ENCODE results near the gene BST1. TPM values are rescaled to one million over a fixed set of nuclear protein-coding genes. Genes with fewer than 3 reads are reported as not detected.

BST1 gene
- polyA plus RNA-seq, 1 donor (not counting 4 experiments of a cell fraction or from before 2014, with no cell fraction given), result 1.2 TPM

- H3K36me3 ChIP-seq (ENCODE audit: control insufficient read depth in 2 of 2, extremely low read depth in 1 of 2, insufficient read depth in 2 of 2, low read length in 2 of 2), result peaks cover 0 to 11% of the 10 kb centered on the region in 2 experiments
- no peaks in the 10 kb centered on the region for H3K27me3 ChIP-seq (ENCODE audit: control insufficient read depth, extremely low read depth, insufficient read depth, low read length)
- DNase-seq (ENCODE audit: low read depth, low spot score) (no peak), FAIRE-seq (no peak)
- H3K79me2 ChIP-seq (ENCODE audit: control insufficient read depth, insufficient read depth, low read length), result peaks cover 36% of the 10 kb centered on the region
- no peak overlapping the region for H3K4me2 ChIP-seq (ENCODE audit: control insufficient read depth, extremely low read depth, insufficient read depth, low read depth, low read length)
- peaks cover 54% of the 10 kb centered on the region for H3K4me1 ChIP-seq (ENCODE audit: control insufficient read depth, extremely low read depth, insufficient read depth, low read length)
- H3K27ac ChIP-seq (ENCODE audit: control insufficient read depth, insufficient read depth, low read length), result no peak overlapping the region
- H3K9me1 ChIP-seq (ENCODE audit: control insufficient read depth, extremely low read depth, insufficient read depth, low read length), result no peaks in the 10 kb centered on the region
- no peaks in the 10 kb centered on the region for H3K9me3 ChIP-seq (ENCODE audit: control insufficient read depth, low read depth, low read length)
- no peaks in the 10 kb centered on the region for H4K20me1 ChIP-seq (ENCODE audit: control insufficient read depth, extremely low read depth, insufficient read depth, low read length)
- dilution Hi-C loops (cut with MboI; ENCODE audit: extremely low pct_ligation_motif_present, low sequenced_read_pairs), result no loop called here
- H2AFZ ChIP-seq (ENCODE audit: control insufficient read depth, low read length), result no peak overlapping the region
- H3K4me3 ChIP-seq (ENCODE audit: control insufficient read depth in 2 of 3, extremely low read depth in 1 of 3, insufficient read depth in 2 of 3, low read depth in 1 of 3, low read length in 3 of 3), result no peak overlapping the region
- no peak overlapping the region for H3K9ac ChIP-seq (ENCODE audit: control insufficient read depth, extremely low read depth, insufficient read depth, low read length)
- TF ChIP-seq CTCF (optimal IDR thresholded peaks at IDR 0.05 in 1 of 3, IDR thresholded peaks at IDR 0.05 in 1 of 3, conservative IDR thresholded peaks at IDR 0.05 in 1 of 3; ENCODE audit: extremely low read depth in 1 of 3, insufficient read depth in 2 of 3, low read length in 3 of 3), result no peak
- no peak for TF ChIP-seq EZH2 (IDR thresholded peaks at IDR 0.05; ENCODE audit: low read length)
Observed at GRCh38 chr4:15688051-15688450, 14.8 kb upstream of the BST1 start.

GRCh38 chr4:15689540-15689939, 13.3 kb upstream of the BST1 start:
- no peak overlapping the region for H3K9ac ChIP-seq (ENCODE audit: control insufficient read depth, extremely low read depth, insufficient read depth, low read length)

More at GRCh38 chr4:15689540-15689939, 13.3 kb upstream of the BST1 start:
- no peak overlapping the region for H2AFZ ChIP-seq (ENCODE audit: control insufficient read depth, low read length)
- no peak for TF ChIP-seq CTCF (optimal IDR thresholded peaks at IDR 0.05 in 1 of 3, IDR thresholded peaks at IDR 0.05 in 1 of 3, conservative IDR thresholded peaks at IDR 0.05 in 1 of 3; ENCODE audit: extremely low read depth in 1 of 3, insufficient read depth in 2 of 3, low read length in 3 of 3)
- TF ChIP-seq EZH2 (IDR thresholded peaks at IDR 0.05; ENCODE audit: low read length), result no peak
- peaks cover 0 to 11% of the 10 kb centered on the region in 2 experiments for H3K36me3 ChIP-seq (ENCODE audit: control insufficient read depth in 2 of 2, extremely low read depth in 1 of 2, insufficient read depth in 2 of 2, low read length in 2 of 2)
- no peaks in the 10 kb centered on the region for H3K27me3 ChIP-seq (ENCODE audit: control insufficient read depth, extremely low read depth, insufficient read depth, low read length)
- FAIRE-seq, result no peak
- DNase-seq (ENCODE audit: low read depth, low spot score), result no peak
- H4K20me1 ChIP-seq (ENCODE audit: control insufficient read depth, extremely low read depth, insufficient read depth, low read length), result no peaks in the 10 kb centered on the region
- no peak overlapping the region for H3K4me2 ChIP-seq (ENCODE audit: control insufficient read depth, extremely low read depth, insufficient read depth, low read depth, low read length)
- H3K27ac ChIP-seq (ENCODE audit: control insufficient read depth, insufficient read depth, low read length), result peak overlapping the region; percentile 88
- peaks cover 51% of the 10 kb centered on the region for H3K4me1 ChIP-seq (ENCODE audit: control insufficient read depth, extremely low read depth, insufficient read depth, low read length)
- dilution Hi-C loops (cut with MboI; ENCODE audit: extremely low pct_ligation_motif_present, low sequenced_read_pairs), result no loop called here
- no peaks in the 10 kb centered on the region for H3K9me1 ChIP-seq (ENCODE audit: control insufficient read depth, extremely low read depth, insufficient read depth, low read length)
- no peaks in the 10 kb centered on the region for H3K9me3 ChIP-seq (ENCODE audit: control insufficient read depth, low read depth, low read length)
- no peak overlapping the region for H3K4me3 ChIP-seq (ENCODE audit: control insufficient read depth in 2 of 3, extremely low read depth in 1 of 3, insufficient read depth in 2 of 3, low read depth in 1 of 3, low read length in 3 of 3)
- peaks cover 22% of the 10 kb centered on the region for H3K79me2 ChIP-seq (ENCODE audit: control insufficient read depth, insufficient read depth, low read length)
